Sigmoid colon (tissue), 3 donors: ENCODE measurements around the gene GATA2.

Experiments used
- POLR2A ChIP-seq, 2 donors: fragments of 450-650 bp; IDR thresholded peaks; one replicate each; pipeline ENCODE4 v1.6.1; 2016; ENCODE audit warnings: antibody characterized with exemption in 2 of 2, mild to moderate bottlenecking in 2 of 2, moderate library complexity in 2 of 2
- TF ChIP-seq, protein P1 (sequence below), 4 experiments: fragments of 450-650 bp in 3 of 4; fragments of 200-600 bp in 1 of 4; IDR thresholded peaks; one replicate each; pipeline ENCODE4 v1.5.1; 2016 to 2019; ENCODE audit warnings: antibody characterized with exemption in 4 of 4, mild to moderate bottlenecking in 3 of 4, moderate library complexity in 2 of 4

DNA sequence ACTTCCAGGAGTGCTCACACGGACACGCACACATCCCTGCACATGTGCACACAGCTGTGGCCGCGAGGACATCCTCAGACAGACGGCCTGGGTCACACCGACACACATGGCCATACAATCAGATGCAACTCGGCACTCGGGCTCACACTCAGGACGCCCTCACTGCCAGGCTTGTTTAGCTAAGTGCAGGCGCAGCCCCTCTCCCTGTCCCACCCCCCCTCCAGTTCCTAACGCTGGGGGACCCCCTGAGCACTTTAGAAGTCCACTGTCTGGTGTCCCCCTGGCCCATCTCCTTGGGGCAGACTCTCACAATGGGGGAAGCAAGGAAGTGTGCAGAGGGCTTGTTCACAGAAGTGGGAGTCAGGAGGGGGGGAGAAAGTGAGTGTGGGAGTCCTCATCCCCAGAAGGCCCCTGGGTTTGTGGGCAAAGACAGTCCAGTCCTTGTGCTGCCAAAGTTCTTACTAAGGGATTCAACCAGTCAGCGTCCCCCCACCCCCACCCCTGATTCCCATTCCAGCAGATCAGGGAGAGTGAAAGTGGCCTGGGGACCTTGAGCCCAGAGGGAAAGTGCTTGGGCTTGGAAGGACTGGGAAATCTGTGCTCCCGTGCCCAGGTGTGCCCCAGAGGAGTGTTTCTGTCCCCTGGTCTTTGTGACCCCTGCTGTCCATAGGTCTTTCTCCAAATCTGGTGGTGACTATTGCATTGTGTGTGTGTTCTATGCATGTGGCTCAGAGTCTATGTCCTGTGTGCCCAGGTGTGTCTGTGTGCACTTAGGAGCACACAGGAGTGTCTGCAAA is 767 bp upstream of the GATA2 start:
- TF ChIP-seq POLR2A (IDR thresholded peaks at IDR 0.05), result no peak
- TF ChIP-seq, protein P1, sequence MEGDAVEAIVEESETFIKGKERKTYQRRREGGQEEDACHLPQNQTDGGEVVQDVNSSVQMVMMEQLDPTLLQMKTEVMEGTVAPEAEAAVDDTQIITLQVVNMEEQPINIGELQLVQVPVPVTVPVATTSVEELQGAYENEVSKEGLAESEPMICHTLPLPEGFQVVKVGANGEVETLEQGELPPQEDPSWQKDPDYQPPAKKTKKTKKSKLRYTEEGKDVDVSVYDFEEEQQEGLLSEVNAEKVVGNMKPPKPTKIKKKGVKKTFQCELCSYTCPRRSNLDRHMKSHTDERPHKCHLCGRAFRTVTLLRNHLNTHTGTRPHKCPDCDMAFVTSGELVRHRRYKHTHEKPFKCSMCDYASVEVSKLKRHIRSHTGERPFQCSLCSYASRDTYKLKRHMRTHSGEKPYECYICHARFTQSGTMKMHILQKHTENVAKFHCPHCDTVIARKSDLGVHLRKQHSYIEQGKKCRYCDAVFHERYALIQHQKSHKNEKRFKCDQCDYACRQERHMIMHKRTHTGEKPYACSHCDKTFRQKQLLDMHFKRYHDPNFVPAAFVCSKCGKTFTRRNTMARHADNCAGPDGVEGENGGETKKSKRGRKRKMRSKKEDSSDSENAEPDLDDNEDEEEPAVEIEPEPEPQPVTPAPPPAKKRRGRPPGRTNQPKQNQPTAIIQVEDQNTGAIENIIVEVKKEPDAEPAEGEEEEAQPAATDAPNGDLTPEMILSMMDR (IDR thresholded peaks at IDR 0.05), result no peak
